NCI-H82 treated with DMSO at 0.1 percent for 48 hours (cell line): Measurements from ENCODE around the gene LRP1B.
A peak's percentile ranks its signal among the peaks of the same experiment; 100 is the strongest.
"Not testable (repeated sequence)": the region's sequence is repeated elsewhere in the genome, so short reads cannot be mapped to it uniquely, and the experiment has no call there.

Experiments used
- DNase-seq: peaks from one replicate; lab custom pipeline; 2025; ENCODE audit not compliant: unreplicated experiment; lab: John Stamatoyannopoulos, UW

The LRP1B gene

DNA sequence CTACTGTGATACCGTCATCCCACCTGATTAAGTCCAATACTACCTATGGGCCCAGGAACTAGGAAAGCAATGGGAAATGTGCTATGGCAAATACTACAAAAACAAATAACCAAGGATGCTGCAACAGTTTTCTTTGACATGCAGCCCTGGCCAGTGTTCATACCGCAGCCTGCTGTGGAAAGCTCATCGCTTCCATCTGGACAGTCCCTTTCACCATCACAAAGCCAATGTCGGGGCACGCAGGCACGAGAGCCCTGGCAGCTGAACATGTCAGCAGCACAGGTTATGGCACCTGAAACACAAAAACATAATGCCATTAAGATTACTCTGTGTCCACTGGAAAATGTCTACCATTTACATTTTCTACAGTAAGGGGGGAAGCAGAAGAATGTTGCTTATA is 1621.1 kb downstream of the LRP1B start:
- DNase-seq, result no peak

DNA sequence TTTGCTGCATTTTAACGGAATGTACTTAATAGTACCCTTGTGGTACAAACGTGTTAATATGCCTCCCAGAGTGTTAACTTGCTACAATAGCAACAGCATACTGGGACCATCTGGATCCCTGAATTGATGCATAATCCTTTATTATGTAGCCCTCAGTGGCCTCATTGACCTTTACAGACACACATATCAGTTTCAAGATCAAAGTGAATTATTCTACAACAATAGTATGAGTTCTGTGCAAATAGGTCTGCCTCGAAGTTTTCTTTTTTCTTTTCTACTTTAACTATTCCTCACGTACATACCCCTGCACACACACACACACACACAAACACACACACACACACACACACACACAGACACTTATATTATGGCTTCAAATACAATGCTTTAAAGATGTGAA is 1622.1 kb downstream of the LRP1B start:
- DNase-seq, result peak; percentile 28

DNA sequence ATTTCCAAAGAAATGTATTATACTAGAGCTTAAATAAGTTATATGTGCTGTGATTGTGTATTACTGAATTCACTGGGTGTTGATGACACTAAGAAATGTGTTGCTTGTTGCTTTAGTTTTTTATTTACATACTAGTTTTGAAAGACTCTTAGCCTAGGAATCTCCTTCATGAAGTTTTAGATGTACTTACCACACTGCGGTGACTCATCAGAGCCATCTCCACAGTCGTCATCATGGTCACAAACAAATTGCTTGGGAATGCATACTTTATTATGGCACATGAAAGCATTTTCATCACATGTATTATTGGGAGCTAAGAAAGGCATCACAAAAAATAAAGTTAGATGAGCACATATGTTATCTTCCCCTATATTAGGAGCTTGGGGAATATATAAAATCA is 1624.2 kb downstream of the LRP1B start:
- no peak for DNase-seq

DNA sequence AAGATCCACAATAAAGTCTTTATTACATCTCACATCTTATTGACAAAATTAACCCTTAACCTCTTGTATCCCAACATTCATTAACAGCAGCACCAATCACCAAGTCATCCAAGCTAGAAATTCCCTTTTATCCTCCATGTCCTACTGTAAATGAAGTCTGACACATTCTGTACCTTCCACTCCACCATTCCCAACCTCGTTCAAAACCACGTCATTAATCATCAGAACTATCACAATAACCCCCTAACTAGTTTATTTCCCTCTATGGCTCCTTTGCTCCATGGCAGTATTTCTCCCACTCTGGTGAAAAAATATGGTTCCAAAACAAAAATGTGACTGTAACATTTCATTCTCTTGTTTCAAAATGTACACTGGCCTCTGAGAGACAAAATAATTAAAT is 1626.2 kb downstream of the LRP1B start:
- no peak for DNase-seq

DNA sequence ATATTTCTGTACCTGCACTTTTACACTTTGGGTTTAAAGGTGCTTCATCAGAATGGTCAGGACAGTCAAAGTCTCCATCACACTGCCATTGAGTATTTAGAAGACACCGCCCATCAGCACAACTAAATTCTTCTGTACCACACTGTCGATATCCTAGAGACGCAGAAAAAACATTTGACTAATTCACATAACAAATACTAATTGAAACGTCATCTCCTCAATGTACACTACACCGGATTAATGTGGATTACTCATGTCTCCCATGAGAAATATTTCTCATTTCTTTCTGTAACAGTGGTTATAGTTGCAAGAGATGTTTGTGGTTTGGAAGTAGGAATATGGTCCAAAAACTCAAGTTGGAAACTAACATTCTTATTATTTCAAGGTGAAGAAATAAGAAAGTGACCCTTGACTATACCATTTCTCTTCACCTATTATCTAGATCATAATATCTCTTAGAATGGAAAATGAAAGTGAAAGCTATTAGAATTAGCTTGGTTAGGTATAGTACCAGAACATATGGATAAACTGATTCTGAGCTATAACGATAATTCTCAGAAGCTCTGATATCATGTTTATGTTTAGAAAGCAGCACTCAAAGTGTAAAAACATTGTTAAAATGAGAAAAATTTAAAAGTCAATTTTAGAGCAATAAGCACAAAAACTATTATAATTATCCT is 1627.7 kb downstream of the LRP1B start:
- DNase-seq, result no peak

DNA sequence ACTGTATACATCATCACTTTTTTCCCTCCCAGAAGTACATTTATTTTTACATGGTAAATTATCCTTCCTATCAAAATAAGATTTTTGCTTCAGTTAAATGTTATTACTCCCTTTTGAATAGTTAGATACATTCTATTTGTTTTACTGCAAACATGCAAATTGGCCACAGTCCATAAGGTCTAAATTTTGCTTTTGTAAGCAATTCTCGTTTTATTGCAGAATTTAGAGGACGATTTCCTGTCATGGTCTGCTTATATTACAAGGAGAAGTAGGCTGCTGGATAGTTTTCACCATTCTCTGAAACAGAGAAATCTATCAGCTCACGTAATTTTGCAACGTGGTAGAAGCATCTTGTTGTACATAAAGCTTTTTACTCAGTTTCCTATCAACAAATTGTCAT is 1632.5 kb downstream of the LRP1B start:
- DNase-seq, result no peak

DNA sequence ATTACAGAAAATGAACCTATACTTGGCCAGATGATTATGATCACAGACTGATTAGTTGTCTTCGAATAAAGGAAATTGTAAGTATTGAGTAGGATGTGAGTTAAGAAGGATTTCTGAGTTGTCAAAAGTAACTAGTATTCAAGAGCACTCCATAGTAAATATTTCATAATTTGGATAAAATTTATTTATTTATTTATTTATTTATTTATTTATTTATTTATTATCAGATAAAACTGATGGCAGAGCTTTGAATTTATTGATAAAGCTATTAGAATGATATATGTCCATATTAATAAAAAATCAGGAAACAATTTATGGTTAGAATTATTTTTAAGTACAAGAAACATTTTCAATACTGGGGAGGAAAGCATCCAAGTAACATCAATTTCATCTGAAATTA is 1634.1 kb downstream of the LRP1B start:
- DNase-seq, result no peak

DNA sequence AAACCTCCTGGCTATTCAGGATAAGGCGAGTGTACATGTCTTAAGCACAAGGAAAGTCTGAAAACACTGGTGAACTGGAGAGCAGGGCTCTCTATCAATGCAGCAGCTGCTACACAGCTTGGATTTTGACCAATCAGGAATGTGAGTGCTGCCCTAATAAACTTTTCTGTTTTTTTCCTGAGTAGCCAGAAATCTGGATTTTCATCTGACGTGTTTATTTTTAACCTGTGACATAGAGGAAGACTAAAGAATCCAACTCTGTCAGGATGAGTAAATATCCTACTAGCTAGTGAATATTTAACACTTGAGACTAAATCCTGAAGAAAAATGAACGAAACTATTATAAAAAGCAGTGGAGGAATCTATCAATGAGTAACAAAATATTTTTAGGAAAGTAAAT is 1638.9 kb downstream of the LRP1B start:
- no peak for DNase-seq

DNA sequence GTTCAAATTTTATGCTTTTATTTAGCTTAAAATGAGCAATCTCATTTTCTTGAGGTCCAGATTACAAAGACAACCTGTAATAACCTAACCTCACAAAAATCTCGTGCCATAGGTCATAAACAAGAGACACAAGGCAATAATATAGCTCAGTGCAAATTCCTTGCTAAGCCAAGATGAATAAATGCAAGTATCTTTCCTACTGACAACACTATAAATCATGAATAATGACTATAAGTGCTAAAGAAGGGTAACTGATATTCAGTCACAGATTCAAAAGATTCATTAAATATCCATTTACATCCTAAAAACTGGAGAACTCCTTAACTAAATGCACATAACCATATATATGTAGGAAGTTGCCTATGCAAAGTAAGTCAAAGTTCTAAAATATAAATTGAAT is 1641.6 kb downstream of the LRP1B start:
- no peak for DNase-seq

DNA sequence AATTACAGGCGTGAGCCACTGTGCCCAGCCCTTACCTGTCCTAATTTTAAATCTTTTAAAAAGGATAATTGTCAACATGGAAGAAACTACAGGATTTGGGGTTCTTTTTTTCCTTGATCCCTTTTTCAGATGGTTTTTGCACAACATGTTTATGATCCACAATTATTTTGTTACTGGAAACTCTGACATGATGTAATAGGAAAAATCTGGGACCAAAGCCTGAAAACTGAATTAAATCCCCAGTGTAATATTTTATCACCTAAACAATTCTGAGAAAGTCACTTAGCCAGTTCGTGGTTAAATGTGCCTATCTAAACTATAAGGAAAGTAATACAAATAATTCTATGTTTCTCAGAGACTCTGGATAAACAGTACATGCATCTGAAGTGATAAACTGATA is 1649.7 kb downstream of the LRP1B start:
- DNase-seq, result no peak

DNA sequence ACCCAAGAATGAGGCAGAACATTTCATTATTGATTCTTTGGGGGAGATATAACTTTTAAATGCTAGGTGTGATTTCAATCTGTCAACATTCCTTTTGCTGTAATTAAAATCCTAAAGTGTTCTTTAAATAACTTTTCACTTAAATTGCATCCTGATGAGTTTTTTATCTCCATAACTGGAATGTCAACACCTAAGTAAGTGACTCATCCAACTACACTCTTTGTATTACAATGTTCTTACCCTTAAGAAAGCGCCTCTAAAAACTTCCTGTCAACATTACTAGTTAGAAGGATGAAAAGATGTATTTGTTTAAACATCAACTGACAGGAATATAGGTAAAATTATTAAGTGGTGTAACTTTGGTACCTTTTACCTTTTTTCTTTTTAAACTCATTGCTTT is 1657.0 kb downstream of the LRP1B start:
- no peak for DNase-seq

DNA sequence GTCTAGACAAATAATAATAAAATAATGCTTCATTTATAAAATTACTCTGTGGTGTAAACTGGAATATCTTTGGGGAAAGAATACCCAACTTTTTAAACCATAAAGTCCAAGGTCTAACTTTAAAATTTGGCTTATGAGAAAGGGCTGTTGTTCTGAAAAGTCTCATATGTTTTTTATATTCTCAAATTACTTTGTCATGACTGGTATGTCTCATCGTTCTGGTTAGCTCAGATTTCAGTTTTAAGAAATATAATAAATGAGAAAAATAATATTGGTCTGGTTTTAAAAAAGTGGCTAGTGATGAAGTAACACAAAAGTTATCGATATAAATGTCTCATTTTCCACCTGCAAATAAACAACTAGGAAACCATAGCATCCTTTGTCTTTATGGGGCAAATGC is 1658.1 kb downstream of the LRP1B start:
- no peak for DNase-seq

DNA sequence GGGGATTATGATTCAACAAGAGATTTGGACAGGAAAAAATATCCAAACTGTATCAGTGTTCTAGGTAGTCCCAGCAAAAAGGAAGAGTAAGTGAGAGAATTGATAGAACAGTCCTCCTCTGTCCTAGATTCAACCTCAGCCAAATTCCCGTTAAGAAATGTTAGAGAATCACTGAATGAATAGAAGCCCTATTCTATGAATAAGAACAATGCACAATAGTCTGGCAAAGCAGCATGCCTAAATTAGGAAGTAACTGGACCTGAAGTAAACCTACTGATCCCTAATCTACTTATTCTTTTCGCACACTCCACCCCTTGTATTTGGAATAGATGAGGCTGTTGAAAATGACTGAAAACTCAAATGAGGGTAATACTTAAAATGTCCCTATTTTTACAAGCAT is 1665.5 kb downstream of the LRP1B start:
- no peak for DNase-seq

DNA sequence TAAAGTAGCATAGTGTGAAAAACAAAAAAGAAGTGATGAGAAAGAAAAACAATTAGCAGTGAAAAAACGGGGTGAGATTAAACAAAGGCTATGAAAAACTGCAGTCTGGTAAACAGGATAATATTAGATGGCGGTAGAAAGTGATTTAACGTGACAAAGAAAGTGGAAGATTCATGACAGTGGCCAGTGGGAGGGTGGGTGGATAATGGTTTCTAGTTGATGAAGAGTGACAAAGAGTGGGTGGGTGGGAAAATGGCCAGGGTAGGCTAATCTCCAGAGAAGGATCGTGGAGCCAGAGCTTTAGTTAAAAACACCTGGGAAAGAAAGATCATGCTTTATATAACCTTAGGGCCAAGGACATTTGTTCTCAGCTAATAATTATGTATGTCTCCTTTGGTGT is 1667.8 kb downstream of the LRP1B start:
- no peak for DNase-seq

DNA sequence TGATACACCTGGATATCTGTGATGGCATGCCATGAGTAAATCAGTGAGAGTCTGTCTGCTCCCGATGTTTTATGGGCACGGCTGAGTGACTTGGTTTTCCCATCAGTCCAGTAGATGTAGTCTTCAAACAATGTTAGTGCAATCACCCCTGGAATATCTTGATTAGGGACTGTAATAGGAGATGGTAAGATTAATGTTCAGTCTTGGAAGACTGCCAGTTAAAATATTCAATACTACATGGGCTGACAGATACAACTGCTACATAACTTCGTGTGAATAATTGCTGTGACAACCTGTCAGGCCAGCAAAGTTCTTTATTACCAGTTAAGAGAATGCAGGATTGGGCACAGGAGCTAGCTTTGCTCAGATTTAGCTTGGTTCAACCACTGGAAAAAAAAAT is 1673.3 kb downstream of the LRP1B start:
- no peak for DNase-seq

DNA sequence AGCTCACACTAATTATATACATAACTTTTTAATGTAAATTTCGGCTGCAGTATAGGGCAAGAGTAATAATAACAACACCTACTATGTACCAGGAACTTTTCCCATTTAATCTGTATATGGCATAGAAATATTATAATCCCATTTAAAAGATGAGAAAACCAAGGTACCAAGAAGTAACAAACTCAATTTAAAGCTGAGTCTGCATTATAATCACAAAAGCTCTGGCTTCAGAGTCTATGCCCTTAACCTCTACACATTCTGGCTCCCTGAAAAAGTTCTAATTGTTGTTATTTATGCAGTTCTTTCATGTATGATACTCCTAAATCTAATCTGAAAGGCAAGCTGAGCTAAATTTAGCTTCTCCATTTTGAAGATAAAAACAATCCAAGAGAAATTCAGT is 1675.5 kb downstream of the LRP1B start:
- DNase-seq, result no peak

DNA sequence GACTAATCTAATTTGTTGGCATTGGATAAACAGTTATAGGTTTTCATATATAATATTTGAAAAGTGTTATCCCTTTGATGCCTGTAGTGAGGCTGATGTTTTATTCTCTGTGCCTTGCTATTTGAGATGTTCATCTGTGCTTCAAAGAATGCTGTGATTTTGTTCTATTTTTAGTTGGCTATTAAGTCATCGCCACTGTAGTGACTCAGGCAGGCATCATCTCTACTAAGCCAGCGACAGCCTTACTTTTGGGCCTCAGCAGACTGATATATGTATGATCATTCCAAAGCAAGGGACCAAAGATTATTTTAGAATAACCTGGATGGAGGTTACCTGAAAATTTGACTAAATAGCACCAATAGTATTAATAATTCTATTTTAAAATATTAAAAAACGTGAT is 1676.1 kb downstream of the LRP1B start:
- no peak for DNase-seq

DNA sequence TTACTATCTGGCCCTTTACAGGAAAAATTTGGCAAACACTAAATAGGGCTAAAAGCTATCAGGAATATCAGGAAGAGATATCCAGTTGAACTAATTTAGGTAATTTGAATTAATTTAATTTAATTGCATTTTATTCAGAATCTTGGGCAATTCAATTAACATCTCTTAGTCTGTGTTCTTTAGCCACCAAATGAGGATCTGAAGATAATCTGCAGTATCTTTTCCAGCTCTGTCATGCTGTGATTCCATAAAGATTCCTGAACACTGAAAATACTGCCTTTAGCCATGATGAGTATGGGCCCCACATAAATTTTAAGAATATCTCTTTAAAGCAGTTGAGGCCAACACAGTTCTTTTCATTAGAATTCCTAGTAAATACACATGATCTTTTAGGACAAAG is 1679.5 kb downstream of the LRP1B start:
- DNase-seq, result no peak

DNA sequence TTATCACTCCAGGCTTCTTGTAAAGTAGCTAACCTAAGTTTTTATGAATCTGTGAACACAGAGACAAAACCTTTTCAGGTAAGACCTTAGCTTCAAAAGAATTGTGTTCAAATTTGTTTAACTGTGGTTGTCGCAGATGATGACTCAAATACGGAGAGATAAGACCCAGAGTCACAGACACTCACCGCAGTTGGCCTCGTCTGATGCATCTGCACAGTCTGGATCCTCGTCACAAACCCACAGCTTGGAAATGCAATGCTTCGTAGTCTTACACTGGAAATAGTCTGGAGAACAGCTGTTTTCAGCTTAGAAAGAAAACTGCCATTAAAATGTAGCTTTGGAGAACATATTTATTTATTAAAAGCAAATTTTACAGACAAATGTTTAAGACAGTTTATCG is 1688.5 kb downstream of the LRP1B start:
- no peak for DNase-seq

DNA sequence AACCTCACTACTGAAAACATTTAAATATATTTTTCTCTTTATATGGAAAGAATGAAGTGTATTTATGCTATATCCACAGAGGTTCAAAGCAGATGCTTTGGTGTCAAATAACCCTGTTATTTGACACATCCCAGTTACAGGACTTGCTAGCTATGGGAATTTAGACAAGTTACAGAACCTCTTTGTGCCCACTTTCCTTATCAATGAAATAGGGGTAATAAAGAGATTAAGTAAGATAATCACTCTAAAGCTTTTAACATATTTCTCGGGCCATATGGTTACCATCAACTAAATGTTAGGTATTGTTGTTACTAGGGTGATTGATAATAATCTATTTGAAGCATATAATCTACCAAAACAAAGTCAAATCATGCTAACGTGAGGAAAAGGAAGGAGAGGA is 1690.0 kb downstream of the LRP1B start:
- DNase-seq, result peak; percentile 74

DNA sequence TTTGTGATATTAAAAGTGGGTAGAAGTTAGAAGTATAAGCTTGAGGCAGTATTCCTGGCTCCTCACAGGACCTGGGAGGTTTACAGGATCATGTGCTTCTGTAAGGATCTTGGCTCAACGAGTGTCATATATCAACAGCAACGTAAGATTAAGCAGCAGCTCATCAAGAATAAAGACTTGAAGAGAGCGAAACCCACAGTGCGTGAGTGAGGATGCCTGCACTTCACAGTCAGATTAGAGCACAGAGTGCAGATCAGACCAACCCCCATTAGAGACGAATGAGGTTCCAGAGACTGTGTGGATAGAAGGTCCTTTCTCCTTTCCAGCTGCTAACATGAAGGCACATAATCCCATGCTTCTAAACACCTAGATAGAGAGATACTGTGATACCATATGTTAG is 1693.9 kb downstream of the LRP1B start:
- DNase-seq, result peak; percentile 35

DNA sequence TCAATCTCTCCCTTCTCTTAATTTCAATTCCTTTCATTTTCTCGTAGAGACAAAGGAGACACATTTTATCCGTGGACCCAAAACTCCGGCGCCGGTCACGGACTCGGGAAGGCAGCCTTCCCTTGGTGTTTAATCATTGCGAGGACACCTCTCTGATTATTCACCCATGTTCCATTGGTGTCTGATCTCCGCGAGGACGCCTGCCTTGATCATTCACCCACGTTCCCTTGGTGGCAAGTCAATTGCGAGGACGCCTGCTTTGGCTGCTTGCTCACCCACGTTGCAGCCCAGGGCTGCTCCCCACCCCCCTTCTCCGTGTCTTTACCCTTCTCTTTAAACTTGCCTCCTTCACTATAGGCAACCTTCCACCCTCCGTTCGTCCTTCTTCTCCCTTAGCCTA is 1703.8 kb downstream of the LRP1B start:
- not testable (repeated sequence) for DNase-seq

DNA sequence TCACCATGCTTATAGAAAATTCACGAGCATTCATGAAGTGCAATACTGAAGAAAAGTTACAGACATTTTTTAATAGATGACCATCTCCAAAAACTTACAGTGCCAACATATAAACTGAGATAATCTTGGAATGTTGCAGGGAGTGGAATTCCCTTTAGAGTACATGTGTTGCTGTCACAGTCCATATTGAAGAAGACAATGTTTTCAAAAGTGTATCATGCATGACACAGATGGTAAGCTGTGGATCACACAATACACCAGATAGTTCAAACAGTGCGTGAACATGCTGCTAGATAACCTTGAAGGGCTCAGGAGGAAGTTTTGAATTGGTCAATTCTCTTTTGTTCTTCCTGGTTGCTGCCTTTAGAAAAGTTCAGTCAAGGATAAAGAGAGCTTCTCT is 1706.3 kb downstream of the LRP1B start:
- DNase-seq, result no peak

DNA sequence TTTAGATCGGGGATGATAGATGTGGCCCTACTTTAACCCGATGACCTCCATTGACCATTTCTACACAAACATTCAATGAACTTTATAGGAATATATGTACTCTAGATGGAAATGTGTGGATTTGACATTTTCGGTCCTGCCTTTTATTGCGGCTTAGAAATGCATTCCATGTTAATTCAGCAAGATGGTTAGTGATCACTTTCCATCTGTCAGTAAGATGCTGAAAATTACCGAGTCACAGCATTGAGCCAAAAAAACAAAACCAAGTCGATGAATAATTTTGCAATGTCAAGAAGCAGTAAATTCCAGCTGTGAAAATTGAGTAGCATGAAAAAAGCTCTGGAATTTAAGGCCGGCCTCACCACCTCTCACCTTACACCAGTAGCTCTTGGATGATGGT is 1708.1 kb downstream of the LRP1B start:
- no peak for DNase-seq
